ENCODE data around the gene LITAF. TPM values are rescaled to one million over a fixed set of nuclear protein-coding genes. Genes with fewer than 3 reads are reported as not detected.
"Not testable (repeated sequence)": the region's sequence is repeated elsewhere in the genome, so short reads cannot be mapped to it uniquely, and the experiment has no call there.

Gene LITAF
- polyA plus RNA-seq, 1 donor = 43.0 TPM

- Histone ChIP-seq H3K9me3 (ENCODE audit: control insufficient read depth, low read depth, low read length) (no peaks in the 10 kb centered on the region), H3K27me3 (ENCODE audit: control insufficient read depth, insufficient read depth, low read length) (no peaks in the 10 kb centered on the region), H3K36me3 (ENCODE audit: control insufficient read depth, insufficient read depth, low read length) (no peaks in the 10 kb centered on the region), H3K4me1 (ENCODE audit: control insufficient read depth, insufficient read depth, low read length) (no peaks in the 10 kb centered on the region), H3K27ac (ENCODE audit: low read length) (no peak overlapping the region), H3K4me3 (ENCODE audit: low read length) (no peak overlapping the region)
- 98% methylated on average over 6 of the region's 10 CpGs for WGBS (ENCODE audit: insufficient coverage, low lambda C conversion rate)
- no peak for DNase-seq
These were observed 66.3 kb downstream of the LITAF start for GRCh38 chr16:11520442-11520841.

DNA sequence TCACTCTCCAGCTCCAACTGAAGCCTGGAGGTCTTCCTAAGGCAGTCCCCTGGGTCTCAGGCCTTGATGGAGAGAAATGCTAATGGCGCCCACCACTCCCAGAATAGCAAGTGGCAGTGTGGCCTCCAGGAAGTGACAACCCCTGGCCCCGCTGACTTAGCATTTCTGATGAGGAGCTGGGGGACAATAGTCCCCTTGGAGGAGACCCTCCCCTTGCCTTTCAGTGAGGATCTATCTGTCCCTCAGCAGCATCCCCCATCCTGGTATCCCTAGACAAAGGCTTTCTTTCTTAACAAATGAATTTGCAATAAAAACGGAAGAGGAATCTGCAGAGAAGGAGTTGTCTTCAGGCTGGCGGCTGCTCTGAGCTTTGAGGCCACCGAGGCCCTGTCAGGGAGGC, 68.8 kb downstream of the LITAF start:
- H3K4me1 ChIP-seq (ENCODE audit: control insufficient read depth, insufficient read depth, low read length) = no peaks in the 10 kb centered on the region
- H3K27ac ChIP-seq (ENCODE audit: low read length) = no peak overlapping the region
- no peaks in the 10 kb centered on the region for H3K27me3 ChIP-seq (ENCODE audit: control insufficient read depth, insufficient read depth, low read length)
- no peak overlapping the region for H3K4me3 ChIP-seq (ENCODE audit: low read length)
- DNase-seq = no peak
- no peaks in the 10 kb centered on the region for H3K36me3 ChIP-seq (ENCODE audit: control insufficient read depth, insufficient read depth, low read length)
- H3K9me3 ChIP-seq (ENCODE audit: control insufficient read depth, low read depth, low read length) = no peaks in the 10 kb centered on the region
- no CpG with 5 or more reads among the region's 5 CpGs for WGBS (ENCODE audit: insufficient coverage, low lambda C conversion rate)

GRCh38 chr16:11515540-11516430, 70.9 kb downstream of the LITAF start:
- Histone ChIP-seq H3K27me3 (ENCODE audit: control insufficient read depth, insufficient read depth, low read length) (no peaks in the 10 kb centered on the region), H3K9me3 (ENCODE audit: control insufficient read depth, low read depth, low read length) (no peaks in the 10 kb centered on the region), H3K27ac (ENCODE audit: low read length) (no peak overlapping the region), H3K4me3 (ENCODE audit: low read length) (no peak overlapping the region), H3K4me1 (ENCODE audit: control insufficient read depth, insufficient read depth, low read length) (no peaks in the 10 kb centered on the region), H3K36me3 (ENCODE audit: control insufficient read depth, insufficient read depth, low read length) (no peaks in the 10 kb centered on the region)
- DNase-seq = no peak
- no CpG with 5 or more reads among the region's 13 CpGs for WGBS (ENCODE audit: insufficient coverage, low lambda C conversion rate)

- no peaks in the 10 kb centered on the region for H3K27me3 ChIP-seq (ENCODE audit: control insufficient read depth, insufficient read depth, low read length)
- DNase-seq = no peak
- no peaks in the 10 kb centered on the region for H3K9me3 ChIP-seq (ENCODE audit: control insufficient read depth, low read depth, low read length)
- no peak overlapping the region for H3K4me3 ChIP-seq (ENCODE audit: low read length)
- no CpG with 5 or more reads among the region's 14 CpGs for WGBS (ENCODE audit: insufficient coverage, low lambda C conversion rate)
- no peaks in the 10 kb centered on the region for H3K4me1 ChIP-seq (ENCODE audit: control insufficient read depth, insufficient read depth, low read length)
- no peaks in the 10 kb centered on the region for H3K36me3 ChIP-seq (ENCODE audit: control insufficient read depth, insufficient read depth, low read length)
- H3K27ac ChIP-seq (ENCODE audit: low read length) = no peak overlapping the region
These were observed 72.4 kb downstream of the LITAF start for GRCh38 chr16:11514283-11514682.

DNA sequence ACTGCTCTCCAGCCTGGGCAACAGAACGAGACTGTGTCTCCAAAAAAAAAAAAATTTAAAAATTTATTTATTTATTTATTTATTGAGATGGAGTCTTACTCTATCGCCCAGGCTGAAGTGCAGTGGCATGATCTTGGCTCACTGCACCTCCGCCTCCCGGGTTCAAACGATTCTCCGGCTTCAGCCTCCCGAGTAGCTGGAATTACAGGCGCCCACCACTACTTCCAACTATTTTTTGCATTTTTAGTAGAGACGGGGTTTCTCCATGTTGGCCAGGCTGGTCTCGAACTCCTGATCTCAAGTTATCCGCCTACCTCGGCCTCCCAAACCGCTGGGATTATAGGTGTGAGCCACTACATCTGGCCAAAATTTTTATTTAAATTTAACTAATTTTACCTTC, 73.4 kb downstream of the LITAF start:
- H3K27ac ChIP-seq (ENCODE audit: low read length); H3K27me3 ChIP-seq (ENCODE audit: control insufficient read depth, insufficient read depth, low read length); H3K36me3 ChIP-seq (ENCODE audit: control insufficient read depth, insufficient read depth, low read length); H3K9me3 ChIP-seq (ENCODE audit: control insufficient read depth, low read depth, low read length); DNase-seq; H3K4me3 ChIP-seq (ENCODE audit: low read length); H3K4me1 ChIP-seq (ENCODE audit: control insufficient read depth, insufficient read depth, low read length): not testable (repeated sequence)
- WGBS (ENCODE audit: insufficient coverage, low lambda C conversion rate) = no CpG with 5 or more reads among the region's 13 CpGs

DNA sequence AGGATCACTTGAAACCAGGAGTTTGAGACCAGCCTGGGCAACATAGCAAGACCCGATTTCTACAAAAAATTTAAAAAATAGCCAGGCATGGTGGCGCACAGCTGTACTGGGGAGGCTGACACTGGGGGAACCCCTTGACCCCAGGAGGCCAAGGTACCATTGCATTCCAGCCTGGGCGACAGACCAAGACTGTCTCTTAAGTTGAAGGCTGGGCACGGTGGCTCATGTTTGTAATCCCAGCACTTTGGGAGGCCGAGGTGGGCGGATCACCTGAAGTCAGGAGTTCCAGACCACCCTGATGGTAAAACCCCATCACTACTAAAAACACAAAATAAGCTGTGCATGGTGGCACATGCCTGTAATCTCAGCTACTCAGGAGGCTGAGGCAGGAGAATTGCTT, 74.9 kb downstream of the LITAF start:
- Histone ChIP-seq H3K36me3 (ENCODE audit: control insufficient read depth, insufficient read depth, low read length) (no peaks in the 10 kb centered on the region), H3K4me3 (ENCODE audit: low read length) (no peak overlapping the region), H3K4me1 (ENCODE audit: control insufficient read depth, insufficient read depth, low read length) (no peaks in the 10 kb centered on the region), H3K27ac (ENCODE audit: low read length) (no peak overlapping the region), H3K27me3 (ENCODE audit: control insufficient read depth, insufficient read depth, low read length) (no peaks in the 10 kb centered on the region), H3K9me3 (ENCODE audit: control insufficient read depth, low read depth, low read length) (no peaks in the 10 kb centered on the region)
- WGBS (ENCODE audit: insufficient coverage, low lambda C conversion rate) = no CpG with 5 or more reads among the region's 6 CpGs
- no peak for DNase-seq

DNA sequence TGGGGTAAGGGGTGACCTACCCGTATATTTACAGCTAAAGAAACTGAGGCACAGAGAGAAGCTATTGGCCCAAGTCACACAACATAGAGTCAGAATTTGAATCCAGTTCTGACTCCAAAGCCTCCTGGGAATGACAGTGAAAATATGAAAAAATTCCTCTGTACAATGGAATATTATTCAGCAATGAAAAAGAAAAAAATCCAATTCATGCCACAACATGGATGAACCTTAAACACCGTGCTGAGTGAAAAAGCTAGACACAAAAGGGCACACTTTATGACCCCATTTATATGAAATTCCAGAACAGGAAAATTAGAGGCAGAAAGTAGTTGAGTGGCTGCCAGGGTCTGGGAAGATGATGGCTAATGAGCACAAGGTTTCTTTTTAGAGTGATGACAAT, 75.4 kb downstream of the LITAF start:
- Histone ChIP-seq H3K4me3 (ENCODE audit: low read length) (no peak overlapping the region), H3K36me3 (ENCODE audit: control insufficient read depth, insufficient read depth, low read length) (no peaks in the 10 kb centered on the region), H3K9me3 (ENCODE audit: control insufficient read depth, low read depth, low read length) (no peaks in the 10 kb centered on the region), H3K27ac (ENCODE audit: low read length) (no peak overlapping the region), H3K27me3 (ENCODE audit: control insufficient read depth, insufficient read depth, low read length) (no peaks in the 10 kb centered on the region), H3K4me1 (ENCODE audit: control insufficient read depth, insufficient read depth, low read length) (no peaks in the 10 kb centered on the region)
- 86% methylated on average over 1 of the region's 2 CpGs for WGBS (ENCODE audit: insufficient coverage, low lambda C conversion rate)
- DNase-seq = no peak

DNA sequence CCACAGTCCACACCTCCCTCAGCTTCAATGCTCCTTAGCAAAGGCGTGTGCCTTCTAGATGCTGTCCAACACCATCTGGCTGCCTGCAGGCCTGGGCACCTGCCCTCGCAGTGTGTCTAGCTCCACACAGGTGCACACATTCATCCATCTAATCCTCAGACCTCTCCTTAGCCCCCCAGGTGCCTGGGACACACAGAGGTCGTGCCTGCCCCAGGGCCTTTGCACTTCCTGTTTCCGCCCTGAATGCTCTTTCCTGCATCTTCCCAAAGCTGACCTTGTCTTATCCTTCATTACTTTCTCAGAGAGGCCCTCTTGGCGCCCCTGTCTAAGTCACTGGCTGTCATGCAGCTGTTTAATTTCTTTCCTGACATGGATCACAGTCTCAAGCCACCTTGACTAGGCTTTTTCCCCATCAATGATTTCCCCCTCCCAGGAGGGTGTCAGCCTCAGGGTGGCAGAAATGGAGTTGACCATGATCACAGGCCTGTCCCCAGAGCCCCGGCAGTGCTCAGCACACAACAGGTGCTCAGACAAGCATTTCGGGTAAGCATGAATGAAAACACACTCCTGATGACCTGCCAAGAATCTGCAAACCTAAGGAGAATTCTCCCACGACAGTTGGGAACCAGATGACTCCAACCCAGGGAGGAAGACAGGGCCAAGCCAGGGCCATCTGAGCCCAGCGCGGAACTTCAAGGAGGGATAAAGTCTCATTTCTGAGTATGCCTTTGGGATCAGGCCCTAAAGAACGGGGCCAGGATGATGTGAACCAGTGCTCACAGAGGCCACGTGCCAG, 76.3 kb downstream of the LITAF start:
- Histone ChIP-seq H3K27me3 (ENCODE audit: control insufficient read depth, insufficient read depth, low read length) (no peaks in the 10 kb centered on the region), H3K36me3 (ENCODE audit: control insufficient read depth, insufficient read depth, low read length) (no peaks in the 10 kb centered on the region), H3K9me3 (ENCODE audit: control insufficient read depth, low read depth, low read length) (no peaks in the 10 kb centered on the region), H3K4me1 (ENCODE audit: control insufficient read depth, insufficient read depth, low read length) (no peaks in the 10 kb centered on the region), H3K27ac (ENCODE audit: low read length) (no peak overlapping the region), H3K4me3 (ENCODE audit: low read length) (no peak overlapping the region)
- no peak for DNase-seq
- 60% methylated on average over 1 of the region's 12 CpGs for WGBS (ENCODE audit: insufficient coverage, low lambda C conversion rate)

DNA sequence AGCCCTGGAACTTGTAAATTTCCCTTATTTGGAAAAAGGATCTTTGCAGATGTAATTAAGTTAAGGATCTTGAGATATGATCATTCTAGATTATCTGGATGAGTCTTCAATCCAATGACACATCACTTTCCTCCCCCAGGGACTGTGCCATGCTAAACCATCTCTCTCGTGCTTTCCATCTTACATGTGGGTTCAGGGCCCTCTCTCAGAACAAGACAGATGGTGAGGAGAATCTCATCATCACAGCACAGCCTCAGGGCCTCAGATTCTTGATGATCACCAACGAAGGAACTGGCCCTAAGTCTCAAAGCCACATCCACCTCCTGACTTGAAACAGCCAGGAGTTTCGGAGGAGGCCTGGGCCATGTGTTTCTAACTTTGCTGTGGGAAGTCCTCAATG, 78.7 kb downstream of the LITAF start:
- Histone ChIP-seq H3K27ac (ENCODE audit: low read length) (no peak overlapping the region), H3K4me3 (ENCODE audit: low read length) (no peak overlapping the region), H3K9me3 (ENCODE audit: control insufficient read depth, low read depth, low read length) (no peaks in the 10 kb centered on the region), H3K4me1 (ENCODE audit: control insufficient read depth, insufficient read depth, low read length) (no peaks in the 10 kb centered on the region), H3K27me3 (ENCODE audit: control insufficient read depth, insufficient read depth, low read length) (no peaks in the 10 kb centered on the region), H3K36me3 (ENCODE audit: control insufficient read depth, insufficient read depth, low read length) (no peaks in the 10 kb centered on the region)
- DNase-seq = no peak
- WGBS (ENCODE audit: insufficient coverage, low lambda C conversion rate) = no CpG with 5 or more reads among the region's 3 CpGs

GRCh38 chr16:11507350-11507749, 79.4 kb downstream of the LITAF start:
- H3K4me1 ChIP-seq (ENCODE audit: control insufficient read depth, insufficient read depth, low read length) = no peaks in the 10 kb centered on the region
- no peaks in the 10 kb centered on the region for H3K36me3 ChIP-seq (ENCODE audit: control insufficient read depth, insufficient read depth, low read length)
- H3K27ac ChIP-seq (ENCODE audit: low read length) = no peak overlapping the region
- no peaks in the 10 kb centered on the region for H3K9me3 ChIP-seq (ENCODE audit: control insufficient read depth, low read depth, low read length)
- DNase-seq = no peak
- no peak overlapping the region for H3K4me3 ChIP-seq (ENCODE audit: low read length)
- no peaks in the 10 kb centered on the region for H3K27me3 ChIP-seq (ENCODE audit: control insufficient read depth, insufficient read depth, low read length)
- no CpG with 5 or more reads among the region's 7 CpGs for WGBS (ENCODE audit: insufficient coverage, low lambda C conversion rate)

Measured in large intestine (tissue), 3 donors.